HG03175 (cell line): Measurements from ENCODE around the gene CDH9.

Experiments used
- ATAC-seq: cut with Tn5 transposase; IDR thresholded peaks from one replicate; pipeline ENCODE4 v1.9.1; 2021; ENCODE audit warnings: mild to moderate bottlenecking, moderate library complexity; ENCODE audit not compliant: unreplicated experiment

CDH9 gene, protein sequence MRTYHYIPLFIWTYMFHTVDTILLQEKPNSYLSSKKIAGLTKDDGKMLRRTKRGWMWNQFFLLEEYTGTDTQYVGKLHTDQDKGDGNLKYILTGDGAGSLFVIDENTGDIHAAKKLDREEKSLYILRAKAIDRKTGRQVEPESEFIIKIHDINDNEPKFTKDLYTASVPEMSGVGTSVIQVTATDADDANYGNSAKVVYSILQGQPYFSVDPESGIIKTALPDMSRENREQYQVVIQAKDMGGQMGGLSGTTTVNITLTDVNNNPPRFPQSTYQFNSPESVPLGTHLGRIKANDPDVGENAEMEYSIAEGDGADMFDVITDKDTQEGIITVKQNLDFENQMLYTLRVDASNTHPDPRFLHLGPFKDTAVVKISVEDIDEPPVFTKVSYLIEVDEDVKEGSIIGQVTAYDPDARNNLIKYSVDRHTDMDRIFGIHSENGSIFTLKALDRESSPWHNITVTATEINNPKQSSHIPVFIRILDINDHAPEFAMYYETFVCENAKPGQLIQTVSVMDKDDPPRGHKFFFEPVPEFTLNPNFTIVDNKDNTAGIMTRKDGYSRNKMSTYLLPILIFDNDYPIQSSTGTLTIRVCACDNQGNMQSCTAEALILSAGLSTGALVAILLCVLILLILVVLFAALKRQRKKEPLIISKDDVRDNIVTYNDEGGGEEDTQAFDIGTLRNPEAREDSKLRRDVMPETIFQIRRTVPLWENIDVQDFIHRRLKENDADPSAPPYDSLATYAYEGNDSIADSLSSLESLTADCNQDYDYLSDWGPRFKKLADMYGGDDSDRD

DNA sequence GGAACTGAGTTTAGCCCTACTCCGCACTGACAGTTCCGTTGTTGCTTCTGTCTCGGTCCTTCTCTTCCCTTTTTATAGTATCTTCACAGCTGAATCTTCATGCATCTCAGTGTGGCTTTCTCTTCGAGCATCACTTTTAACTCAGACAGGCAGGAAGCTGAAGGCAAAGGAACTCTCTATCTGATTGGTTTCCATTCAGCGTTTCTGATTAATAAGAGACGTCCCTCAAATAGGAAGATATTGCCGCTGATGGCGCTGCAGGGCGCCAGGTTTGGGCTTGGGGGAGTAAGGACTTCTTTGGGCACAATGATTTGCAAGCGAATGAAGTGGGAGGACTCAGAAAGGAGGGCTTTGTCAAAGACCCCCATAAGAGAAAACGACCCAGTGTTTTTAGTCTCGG is at the start of gene CDH9:
CDH9 (minus strand) TSS at position 111 of the 400 bp plus-strand sequence. CDS start 50,253 bp downstream, outside the sequence.
- no peak for ATAC-seq

DNA sequence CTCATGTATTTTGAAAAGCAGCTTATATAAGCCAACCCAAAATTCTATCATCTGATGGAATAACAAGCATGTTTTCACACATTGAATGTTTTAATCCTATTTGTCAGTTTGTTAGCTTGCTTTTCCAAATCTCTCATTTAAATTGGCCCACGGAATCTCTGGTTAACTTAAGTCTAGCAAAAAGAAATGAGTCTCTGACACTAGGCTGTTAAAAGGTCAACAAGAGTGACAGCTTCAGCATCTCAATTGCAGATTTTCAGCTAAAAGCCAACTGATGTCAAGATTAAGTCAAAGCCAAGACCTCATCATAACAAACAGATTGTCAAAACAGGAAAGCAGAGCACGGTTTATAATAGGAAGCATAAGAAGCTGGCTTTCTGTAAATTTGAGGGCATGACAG is 49.4 kb upstream of the CDH9 start:
- ATAC-seq: no peak

DNA sequence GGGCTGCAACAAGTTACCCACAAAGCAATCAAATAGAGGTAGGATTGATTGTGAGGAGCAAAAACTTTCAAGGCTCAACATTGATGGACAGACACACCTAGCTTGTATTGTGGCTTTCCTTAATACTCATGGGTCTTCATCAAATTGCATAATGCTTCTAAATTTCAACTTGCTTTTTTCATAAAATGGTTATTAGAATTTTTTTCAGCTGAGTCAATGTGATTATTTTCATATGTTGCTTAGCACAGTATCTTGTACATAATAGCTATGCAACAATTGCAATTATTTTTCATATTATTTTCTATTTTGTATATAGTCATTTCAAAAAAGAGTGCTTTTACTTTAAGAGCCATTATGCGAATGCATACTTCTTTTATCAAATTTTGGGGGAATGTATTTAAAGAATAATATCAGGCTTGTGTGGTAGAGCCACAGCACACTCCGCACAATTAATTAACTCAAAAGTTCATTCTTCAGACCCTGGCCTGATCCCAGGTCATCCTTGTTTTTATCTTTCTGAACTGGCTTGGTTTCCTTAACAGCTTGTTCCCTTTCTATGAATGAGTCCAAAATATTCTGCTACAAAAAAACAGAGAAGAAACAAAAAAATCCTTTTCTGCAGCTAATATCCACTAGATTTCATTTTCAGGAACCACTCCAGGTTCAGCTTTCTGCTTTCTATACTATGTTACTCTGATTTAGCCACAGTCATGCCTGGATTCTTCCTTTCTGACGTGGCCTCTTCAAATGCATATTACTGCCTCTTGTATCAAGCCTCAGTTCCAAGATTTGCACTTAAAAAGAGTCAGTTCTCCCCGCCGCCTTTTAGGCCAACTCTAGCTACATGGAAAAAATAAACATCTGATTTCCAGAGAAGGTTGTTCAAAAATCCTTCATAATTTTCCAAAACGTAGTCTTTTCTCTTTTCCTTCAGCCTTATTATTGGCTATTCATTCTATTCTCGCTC is 45.3 kb upstream of the CDH9 start:
- no peak for ATAC-seq

DNA sequence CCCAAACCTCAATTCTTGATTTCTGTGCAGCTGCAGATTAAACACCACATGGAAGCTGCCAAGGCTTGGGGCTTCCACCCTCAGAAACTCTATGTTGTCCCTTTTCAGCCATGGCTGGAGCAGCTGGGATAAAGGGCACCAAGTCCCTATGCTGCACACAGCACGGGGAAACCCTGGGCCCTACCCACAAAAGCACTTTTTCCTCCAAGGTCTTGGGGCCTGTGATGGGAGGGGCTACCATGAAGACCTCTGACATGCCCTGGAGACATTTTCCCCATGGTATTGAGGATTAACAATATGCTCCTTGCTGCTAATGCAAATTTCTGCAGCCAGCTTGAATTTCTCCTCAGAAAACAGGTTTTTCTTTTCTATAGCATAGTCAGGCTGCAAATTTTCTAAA is 41.8 kb upstream of the CDH9 start:
- ATAC-seq: no peak

DNA sequence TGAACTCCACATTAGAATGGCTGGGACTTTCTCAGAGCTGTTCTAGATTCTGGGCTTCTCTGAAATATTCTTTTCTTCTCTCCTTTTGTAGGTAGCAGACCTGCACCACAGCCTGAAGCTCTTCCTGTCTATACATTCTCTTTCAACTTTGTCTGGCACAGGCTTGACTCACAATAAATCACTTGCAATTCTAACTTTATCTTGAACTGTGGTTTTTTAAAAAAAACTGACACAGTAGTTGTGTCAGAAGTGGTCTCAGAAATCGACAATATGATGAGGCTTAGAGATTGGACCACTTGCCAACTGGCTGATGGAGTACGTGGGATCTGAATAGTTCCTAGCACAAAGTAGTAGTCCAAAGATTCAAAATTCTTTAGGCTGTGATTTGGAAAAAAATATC is 24.1 kb upstream of the CDH9 start:
- ATAC-seq: no peak

DNA sequence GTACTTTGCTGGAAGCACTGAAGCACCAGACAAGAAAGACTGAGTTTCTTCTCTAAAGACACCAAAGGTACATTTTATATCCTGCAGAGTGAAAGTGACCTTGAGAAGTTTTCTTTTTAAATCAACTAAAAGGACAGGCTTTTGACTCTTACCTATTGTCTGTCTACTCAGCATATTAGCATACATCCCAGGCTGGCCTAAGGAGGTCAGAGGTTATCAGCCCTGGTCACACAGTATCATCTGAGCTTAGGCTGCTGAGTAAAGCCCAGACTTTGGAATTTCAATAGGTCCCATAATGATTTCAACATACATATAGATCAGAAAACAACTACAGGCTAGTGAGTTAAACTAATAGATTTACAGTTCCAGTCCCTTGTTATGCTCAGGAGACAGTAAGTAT is 10.1 kb upstream of the CDH9 start:
- no peak for ATAC-seq

DNA sequence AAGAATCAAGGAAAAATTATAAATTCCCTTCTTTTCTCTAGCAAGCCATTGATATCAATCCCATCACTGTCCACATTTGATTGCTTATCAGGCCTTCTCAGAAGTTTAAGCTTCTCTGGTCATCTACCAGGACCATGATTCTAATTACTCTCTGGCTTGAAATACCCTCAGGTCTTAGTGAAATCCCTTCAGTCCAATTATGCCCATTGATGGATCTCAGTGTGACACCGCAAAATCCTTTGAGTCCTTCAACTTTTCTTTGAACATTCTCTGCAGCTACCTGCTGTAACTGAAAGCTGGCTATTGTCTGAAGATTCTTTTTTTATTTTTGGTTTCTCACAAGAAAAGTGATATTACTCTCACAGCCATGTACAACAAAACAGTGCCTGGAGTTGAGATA is 3.0 kb upstream of the CDH9 start:
- ATAC-seq: no peak

DNA sequence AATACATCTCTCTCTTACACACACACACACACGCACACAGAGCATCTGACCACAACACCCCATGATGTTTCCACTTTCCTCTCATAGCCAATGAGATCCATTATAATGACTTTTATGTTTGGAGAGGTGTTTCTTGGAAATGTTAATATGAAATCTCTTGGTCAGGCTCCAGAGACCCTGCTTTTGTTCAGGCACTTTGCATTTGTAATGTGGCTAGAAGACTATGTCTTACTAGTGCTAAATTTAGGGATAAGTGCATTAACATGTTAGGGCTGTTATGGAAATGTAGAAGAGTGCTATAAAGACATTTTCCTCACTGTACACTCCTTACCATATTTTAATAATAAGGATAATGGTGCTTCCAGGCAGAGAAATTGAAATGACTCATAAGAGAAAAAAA is 3.8 kb downstream of the CDH9 start:
- no peak for ATAC-seq

DNA sequence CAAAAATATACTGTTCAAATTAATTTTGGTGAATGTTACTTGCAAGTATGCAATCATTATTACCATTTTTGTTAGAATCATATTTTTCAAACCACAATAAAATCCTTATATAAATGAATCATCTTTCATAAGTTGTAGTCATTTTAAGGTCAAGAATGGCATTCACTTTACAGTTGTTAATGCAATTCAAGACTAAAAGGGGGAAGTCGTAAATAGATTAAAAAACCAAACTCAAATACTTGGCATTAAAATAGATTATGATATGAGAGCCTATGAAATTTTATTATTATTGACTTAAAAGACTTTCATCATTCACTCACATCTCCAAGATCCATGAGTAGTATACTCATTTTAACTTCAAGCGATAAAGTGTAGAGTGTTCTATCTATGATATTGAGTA is 11.6 kb downstream of the CDH9 start:
- no peak for ATAC-seq

DNA sequence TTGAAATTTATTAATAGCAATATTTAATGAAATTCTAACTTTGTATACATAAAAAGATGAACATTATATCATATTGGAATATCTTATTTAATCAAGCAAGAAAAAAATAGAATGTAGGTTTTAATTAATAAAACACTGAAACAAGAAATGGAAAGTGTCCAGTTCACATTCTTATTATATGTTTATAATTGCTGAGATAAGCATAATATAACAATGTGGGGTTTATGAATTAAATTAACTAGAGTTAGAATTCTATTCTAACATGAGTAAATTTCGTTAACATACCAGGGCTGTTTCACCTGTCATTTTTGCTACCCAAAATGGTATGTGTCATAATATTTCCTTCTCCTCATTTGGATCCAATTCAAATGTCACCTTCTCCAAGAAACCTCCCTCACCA is 12.3 kb downstream of the CDH9 start:
- ATAC-seq: no peak

DNA sequence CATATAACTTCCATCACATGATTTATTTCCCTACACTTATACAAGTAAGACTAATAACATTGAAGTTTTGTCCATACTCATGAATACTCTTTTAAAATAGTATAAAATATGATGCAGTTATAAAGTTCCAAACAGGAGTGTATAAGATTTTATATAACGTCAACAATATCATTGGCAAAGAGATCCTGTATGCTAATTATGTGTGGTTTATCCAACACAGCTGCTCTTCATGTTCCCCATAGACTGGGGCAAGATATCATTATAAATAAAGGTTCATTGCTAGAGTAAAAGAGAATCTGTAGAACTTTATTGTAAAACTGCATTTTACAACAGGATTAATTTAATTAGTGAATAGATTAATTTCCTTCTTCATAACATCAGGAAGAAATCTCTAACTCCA is 16.9 kb downstream of the CDH9 start:
- ATAC-seq: no peak

DNA sequence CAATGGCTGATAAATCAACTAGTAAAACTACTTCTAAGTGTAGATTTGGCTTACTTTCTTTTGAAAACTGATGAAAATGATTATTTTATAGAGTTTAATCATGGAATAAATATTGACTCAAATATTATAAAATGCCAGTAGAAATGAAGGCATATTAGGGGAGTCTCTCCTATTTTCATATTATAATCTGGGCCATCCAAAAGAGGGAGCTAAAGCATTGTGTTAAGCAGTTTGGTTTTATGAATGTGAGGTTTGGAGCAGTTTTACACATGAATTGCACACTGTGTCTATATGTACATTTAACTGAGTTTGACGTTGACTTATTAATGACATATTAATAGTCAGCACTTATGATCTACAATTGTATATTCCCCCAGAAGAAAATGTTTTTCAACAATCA is 17.4 kb downstream of the CDH9 start:
- no peak for ATAC-seq

DNA sequence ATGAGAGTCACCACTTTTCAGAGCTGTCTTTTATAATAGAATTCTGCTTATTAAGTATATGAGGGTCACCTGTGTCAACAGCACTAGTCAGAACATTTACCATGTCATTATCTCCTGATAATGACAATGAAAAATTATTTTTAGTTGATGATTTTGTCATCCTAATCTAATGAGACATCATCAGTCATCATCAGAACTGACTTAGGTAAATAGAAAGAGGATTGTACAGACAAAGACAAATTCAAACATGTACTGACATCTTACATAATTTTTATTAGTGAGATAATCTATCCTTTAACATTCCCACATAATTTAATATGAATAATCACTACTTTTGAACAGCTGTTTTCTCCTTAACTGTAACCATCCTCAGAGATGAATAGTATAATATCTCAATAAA is 22.6 kb downstream of the CDH9 start:
- ATAC-seq: no peak

DNA sequence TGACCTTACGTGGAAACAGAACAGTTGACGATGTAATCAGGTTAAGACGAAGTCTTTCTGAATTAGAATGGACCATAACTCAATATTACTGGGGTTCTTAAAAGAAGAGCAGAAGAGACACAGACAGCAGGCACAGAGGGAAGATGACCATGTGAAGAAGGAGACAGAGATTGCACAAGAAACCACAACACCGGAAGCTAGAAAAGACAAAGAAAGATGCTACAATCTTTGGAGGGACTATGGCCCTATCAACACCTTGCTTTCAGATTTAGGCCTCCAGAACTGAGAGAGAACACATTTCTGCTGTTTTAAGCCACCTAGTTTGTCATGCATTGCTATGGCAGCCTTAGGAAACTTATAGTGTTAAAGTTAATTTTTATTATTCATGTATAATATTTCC is 27.1 kb downstream of the CDH9 start:
- ATAC-seq: no peak

DNA sequence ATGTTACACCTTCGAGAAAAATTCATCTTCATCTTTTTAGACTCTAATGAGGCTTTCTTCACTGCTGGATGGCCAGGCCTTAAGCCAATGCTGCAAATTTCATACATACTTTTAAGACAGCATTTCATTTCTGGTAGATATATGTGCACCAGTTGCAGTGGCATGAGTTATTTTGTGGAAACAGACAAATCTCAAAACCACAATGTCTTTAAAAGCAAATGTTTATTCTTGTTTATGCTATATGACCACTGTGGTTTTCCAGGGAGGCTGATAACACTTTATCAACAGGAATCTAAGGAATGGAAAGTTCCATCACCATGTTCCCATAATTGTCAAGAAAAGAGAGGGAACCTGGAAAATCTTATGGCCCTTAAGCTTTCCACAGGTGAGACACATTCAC is 27.7 kb downstream of the CDH9 start:
- no peak for ATAC-seq

DNA sequence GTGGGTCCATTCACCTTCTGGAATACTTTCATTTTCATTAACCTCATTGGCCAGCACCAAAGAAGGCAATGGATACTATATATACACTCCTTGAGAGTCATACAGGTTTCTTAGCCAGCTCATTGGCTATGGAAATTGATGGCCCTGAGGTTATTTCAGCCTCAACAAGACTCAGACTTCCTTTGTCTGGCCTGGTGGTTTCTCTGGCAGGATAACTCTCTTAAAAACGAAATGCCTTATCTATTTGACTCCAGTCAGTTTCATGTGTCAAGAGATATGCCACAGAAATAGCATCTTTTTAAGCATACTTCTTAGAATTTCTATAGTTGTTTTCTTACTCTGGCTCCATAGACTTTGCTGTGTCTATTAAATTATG is 28.9 kb downstream of the CDH9 start:
- no peak for ATAC-seq

DNA sequence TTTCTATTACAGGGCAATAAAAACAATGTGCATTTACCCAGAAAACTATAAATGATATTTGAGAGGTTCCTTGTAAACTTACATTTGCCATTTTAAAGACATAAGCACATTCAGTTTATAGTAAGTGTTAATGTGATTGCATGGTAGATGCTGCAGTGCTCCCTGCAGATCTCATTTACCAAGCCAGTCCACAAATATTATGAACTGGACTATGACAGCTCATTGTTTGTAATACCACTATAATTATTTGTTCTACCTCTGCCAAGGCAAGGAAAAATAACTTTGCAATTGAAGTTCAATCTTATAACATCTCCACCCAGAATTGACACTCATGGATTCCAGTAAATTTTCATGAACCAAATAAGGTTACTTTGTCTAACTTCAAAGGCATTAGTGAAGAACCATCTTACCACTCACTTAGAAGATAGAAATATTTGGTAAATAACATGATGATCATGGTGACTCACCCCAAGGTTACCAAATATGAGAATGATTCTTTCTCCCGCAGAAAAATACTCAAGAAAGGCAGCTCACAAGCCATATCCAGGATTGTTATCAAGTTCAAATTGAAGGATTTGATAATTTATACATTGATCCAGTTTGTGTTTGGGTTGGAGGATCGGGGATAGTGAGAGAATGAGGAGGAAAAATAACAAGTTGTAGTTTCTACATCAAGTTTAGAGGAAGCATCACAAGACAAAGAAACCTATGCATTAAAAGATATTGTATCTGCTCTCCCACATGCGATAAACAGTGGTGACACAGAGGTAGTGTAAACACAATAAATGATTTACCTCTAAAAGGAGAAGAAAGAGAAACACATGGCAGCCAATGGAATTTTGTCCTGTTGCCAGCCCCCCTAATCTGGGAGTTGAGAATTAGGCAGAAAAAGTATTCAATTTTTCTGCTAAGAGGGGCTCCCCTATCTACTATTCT is 29.5 kb downstream of the CDH9 start:
- ATAC-seq: no peak

DNA sequence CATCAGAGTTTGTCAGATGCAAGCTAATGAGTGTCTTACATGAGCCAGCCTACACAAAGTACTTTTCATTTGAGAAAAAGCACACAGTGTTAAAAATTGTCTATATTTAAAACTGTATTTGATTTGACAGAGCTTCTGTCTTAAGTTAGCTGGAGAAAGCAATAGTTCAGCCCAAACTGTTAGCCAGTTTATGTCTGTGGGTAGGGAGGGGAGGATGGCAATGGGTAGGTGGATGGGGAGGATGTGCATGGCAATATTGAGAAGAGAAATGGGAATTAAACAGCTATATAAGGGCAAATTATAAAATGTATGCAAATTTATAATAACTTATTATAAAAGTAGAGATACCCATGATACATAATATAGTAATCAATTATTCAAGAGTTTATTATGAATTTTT is 31.3 kb downstream of the CDH9 start:
- ATAC-seq: no peak

DNA sequence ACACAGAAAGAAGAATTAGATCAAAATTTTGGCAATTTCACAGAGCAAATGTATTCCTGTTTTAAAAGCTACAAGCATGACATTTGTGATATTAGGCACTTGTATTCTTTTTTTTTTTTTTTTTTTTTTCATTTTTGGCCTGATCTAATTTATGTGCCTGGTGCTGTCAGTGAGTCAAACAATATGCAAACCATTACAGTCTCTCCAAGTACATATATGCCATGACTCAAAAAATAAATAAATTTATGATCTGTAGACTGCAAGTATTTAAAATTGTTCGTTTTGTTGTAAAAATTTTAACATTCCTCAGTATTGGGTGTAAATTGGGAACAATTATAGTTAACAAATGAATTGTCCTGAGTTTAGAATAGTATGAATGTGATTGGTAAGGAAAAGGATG is 51.4 kb downstream of the CDH9 start:
- ATAC-seq: no peak

DNA sequence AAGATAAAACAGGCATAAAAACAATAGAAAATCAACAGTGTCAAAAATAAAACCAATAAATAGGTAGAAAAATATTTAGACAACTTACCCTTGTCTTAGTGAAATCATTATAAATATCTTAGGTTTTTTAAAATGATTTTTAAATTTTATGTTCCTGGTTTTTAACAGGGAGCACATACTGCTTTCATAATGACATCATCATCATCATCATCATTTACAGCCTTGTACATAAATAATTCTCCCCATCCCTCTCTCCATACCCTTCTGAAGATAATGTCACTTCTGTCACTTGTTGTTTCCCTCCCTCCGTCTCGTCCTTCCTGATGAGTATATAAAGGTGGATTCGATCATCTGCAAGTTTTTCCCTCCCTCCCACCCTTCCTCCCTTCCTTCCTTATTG is 56.6 kb downstream of the CDH9 start:
- no peak for ATAC-seq
